Gastrocnemius medialis (tissue), 4 donors: ENCODE results near the gene AGBL1.

Source experiments
- CTCF ChIP-seq, 5 experiments: fragments of 450-650 bp in 3 of 5; fragments of 200-600 bp in 2 of 5; sonication (generic) in 2 of 5; IDR thresholded peaks in 4 of 5; conservative IDR thresholded peaks in 1 of 5; 1 replicate in 4 of 5; 2 replicates in 1 of 5; pipeline ENCODE4 v1.5.1; 2016 to 2019; ENCODE audit warnings: antibody characterized with exemption in 5 of 5, mild to moderate bottlenecking in 3 of 5, moderate library complexity in 3 of 5
- POLR2A ChIP-seq, 2 donors: fragments of 450-650 bp; IDR thresholded peaks; one replicate each; pipeline ENCODE4 v1.6.1; 2017; ENCODE audit warnings: antibody characterized with exemption in 2 of 2, mild to moderate bottlenecking in 2 of 2, moderate library complexity in 2 of 2

- no peak for TF ChIP-seq CTCF (IDR thresholded peaks at IDR 0.05 in 4 of 5, conservative IDR thresholded peaks at IDR 0.05 in 1 of 5)
- no peak for TF ChIP-seq POLR2A (IDR thresholded peaks at IDR 0.05)
Measured at GRCh38 chr15:86852741-86853140, 773.1 kb downstream of the AGBL1 start.
